Heart right ventricle (tissue), 16 donors: ENCODE measurements around the gene FUBP3. TPM values are rescaled to one million over a fixed set of nuclear protein-coding genes. Genes with fewer than 3 reads are reported as not detected.

Source experiments
- ATAC-seq, 8 donors: fragments of 200-7000 bp; cut with Tn5 transposase; one replicate each; pipeline ENCODE4 v1.9.1; 2020; ENCODE audit warnings: mild to moderate bottlenecking in 8 of 8, moderate library complexity in 8 of 8, moderate number of reproducible peaks in 1 of 8
- DNase-seq, 2 donors: peaks; one replicate each; pipeline ENCODE4 v3.0.0-alpha.2; 2020
- H3K27ac ChIP-seq, 10 donors: fragments of 200-600 bp; sonication (generic) in 2 of 10; one replicate each; pipeline versions ENCODE4 v1.5.0 to v1.8.0; 2020 to 2022; ENCODE audit warnings: mild to moderate bottlenecking in 3 of 10
- H3K27me3 ChIP-seq, 7 donors: fragments of 200-600 bp; one replicate each; pipeline ENCODE4 v1.8.0; 2021 to 2022; ENCODE audit warnings: mild to moderate bottlenecking in 2 of 7
- H3K36me3 ChIP-seq, 9 donors: fragments of 200-600 bp; sonication (generic) in 1 of 9; one replicate each; pipeline versions ENCODE4 v1.5.0 to v1.8.0; 2020 to 2022; ENCODE audit warnings: mild to moderate bottlenecking in 2 of 9
- H3K4me1 ChIP-seq, 9 donors: fragments of 200-600 bp; sonication (generic) in 1 of 9; one replicate each; pipeline versions ENCODE4 v1.5.0 to v1.8.0; 2020 to 2022; ENCODE audit warnings: mild to moderate bottlenecking in 4 of 9
- H3K4me3 ChIP-seq, 10 donors: fragments of 200-600 bp; sonication (generic) in 2 of 10; one replicate each; pipeline versions ENCODE4 v1.5.0 to v1.8.0; 2020 to 2022; ENCODE audit warnings: mild to moderate bottlenecking in 7 of 10, moderate library complexity in 2 of 10
- H3K9me3 ChIP-seq, 11 donors: fragments of 200-600 bp in 10 of 11; sonication (generic) in 2 of 11; one replicate each; pipeline versions ENCODE4 v1.5.0 to v1.8.0; 2013 to 2022; ENCODE audit warnings: mild to moderate bottlenecking in 2 of 11, control low read depth in 1 of 11, moderate library complexity in 1 of 11
- CTCF ChIP-seq, 9 donors: fragments of 200-600 bp; sonication (generic) in 2 of 9; IDR thresholded peaks; one replicate each; pipeline versions ENCODE4 v1.5.0 to v1.8.0; 2021 to 2022; ENCODE audit warnings: antibody characterized with exemption in 9 of 9, mild to moderate bottlenecking in 5 of 9, moderate library complexity in 1 of 9
- WGBS, 2 donors: extraction: QIAGEN DNeasy Blood & Tissue Kit; methylation state at CpG; one replicate each; pipeline ENCODE4 v1.1.7; 2013; ENCODE audit warnings: inconsistent platforms in 1 of 2; 5-methylcytosine and 5-hydroxymethylcytosine counted together
- intact Hi-C, 10 donors: fragments of 100-400 bp; cut with DNase I; formaldehyde crosslinking; loops; one replicate each; pipeline versions ENCODE4 v1.11.1 to v1.14.2; 2022
- polyA plus RNA-seq, 2 donors: library from polyadenylated mRNA; stranded (reverse); fragments of 200-250 nt; gene quantifications; one replicate each; pipeline ENCODE4 v1.2.3, GENCODE V29; 2013
- total RNA-seq, 10 donors: library from RNA; stranded (reverse); fragmentation: NEBNext Ultra II Directional in 3 of 10; extraction: Animal tissue kit (Norgen Biotek cat#: 25700) in 3 of 10; gene quantifications; one replicate each; pipeline versions ENCODE4 v1.2.1 to v1.2.4, GENCODE V29; 2021 to 2023
- donor health status: Arrhythmogenic right ventricular cardiomyopathy.
- donor health status: ischemic (EF 13 %, LVEDD 7.1; RV severe dilation, severe dysfunction).
- donor health status: healthy with polysubstance abuse.
- donor health status: DM: no; HTN: yes; CAD: no.
- donor health status: DM: no; HTN: no; CAD: no.
- donor health status: ischemic (EF 25% LVEDD 6.9; RV normal size, moderate dysfunction).
- donor health status: ischemic (EF 25% LVEDD 5.7; RV mildly dilated, moderate dysfunction).
- donor health status: healthy.
- donor health status: DM: yes; HTN: yes; CAD: no.
- donor health status: Ischemic cardiomyopathy.
- donor health status: ischemic (EF 35%, LVEDD 5.7; RV mildly dilated, moderate dysfunction).
- donor health status: nonischemic (EF 11% LVEDD 7.7; RV severe dilation, severe dysfunction).
- donor health status: DM: yes; HTN: yes; CAD: no.
- donor health status: PGD.
- donor health status: ischemic (EF 29% LVEDD 5.4; RV normal size, mild dysfunction).
- donor health status: nonischemic (EF 23%, LVEDD 6.1; RV moderate dilation, normal function).

The FUBP3 gene
- total and polyA plus RNA-seq, 12 donors, result 16.8 to 40.3 (median 26.9) TPM

DNA sequence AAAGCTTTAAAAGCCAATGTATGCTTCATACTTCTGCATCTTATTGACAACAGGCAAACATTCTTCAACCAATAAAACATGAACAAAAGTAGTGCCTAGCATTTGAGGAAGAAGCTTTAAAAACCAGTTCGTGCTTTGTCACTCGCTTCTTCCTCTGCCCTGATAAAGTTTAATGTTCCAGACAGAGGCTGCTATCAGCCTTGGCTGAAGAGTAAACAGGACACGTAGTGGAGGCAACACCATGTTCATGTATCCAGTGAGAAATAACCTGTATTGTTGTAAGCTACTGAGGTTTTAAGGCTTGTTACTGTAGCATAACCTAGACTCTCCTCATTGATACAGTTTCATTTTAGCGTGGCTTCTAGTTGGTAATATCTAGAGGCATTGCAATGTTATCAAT, 3.2 kb upstream of the FUBP3 start:
- no peak for DNase-seq
- Histone ChIP-seq H3K4me3 (no peak overlapping the region), H3K36me3 (peaks cover 0 to 6% (median 0%) of the 10 kb centered on the region in 9 donors), H3K9me3 (no peaks in the 10 kb centered on the region), H3K27ac (peak overlapping the region in 6 of 10 donors; percentile 9 to 54 (median 31)), H3K27me3 (no peaks in the 10 kb centered on the region), H3K4me1 (peaks cover 9 to 41% (median 23%) of the 10 kb centered on the region in 9 donors)
- intact Hi-C loops, result loop anchor here in 2 of 10 donors (5.0 to 10.0 kb wide), 3 partner anchors 39 to 111 kb away; no protein-coding TSS in a partner anchor
- 32 to 37% methylated on average over 4 of the region's 4 CpGs for WGBS, 2 donors
- TF ChIP-seq CTCF (IDR thresholded peaks at IDR 0.05), result no peak
- ATAC-seq, result no peak

DNA sequence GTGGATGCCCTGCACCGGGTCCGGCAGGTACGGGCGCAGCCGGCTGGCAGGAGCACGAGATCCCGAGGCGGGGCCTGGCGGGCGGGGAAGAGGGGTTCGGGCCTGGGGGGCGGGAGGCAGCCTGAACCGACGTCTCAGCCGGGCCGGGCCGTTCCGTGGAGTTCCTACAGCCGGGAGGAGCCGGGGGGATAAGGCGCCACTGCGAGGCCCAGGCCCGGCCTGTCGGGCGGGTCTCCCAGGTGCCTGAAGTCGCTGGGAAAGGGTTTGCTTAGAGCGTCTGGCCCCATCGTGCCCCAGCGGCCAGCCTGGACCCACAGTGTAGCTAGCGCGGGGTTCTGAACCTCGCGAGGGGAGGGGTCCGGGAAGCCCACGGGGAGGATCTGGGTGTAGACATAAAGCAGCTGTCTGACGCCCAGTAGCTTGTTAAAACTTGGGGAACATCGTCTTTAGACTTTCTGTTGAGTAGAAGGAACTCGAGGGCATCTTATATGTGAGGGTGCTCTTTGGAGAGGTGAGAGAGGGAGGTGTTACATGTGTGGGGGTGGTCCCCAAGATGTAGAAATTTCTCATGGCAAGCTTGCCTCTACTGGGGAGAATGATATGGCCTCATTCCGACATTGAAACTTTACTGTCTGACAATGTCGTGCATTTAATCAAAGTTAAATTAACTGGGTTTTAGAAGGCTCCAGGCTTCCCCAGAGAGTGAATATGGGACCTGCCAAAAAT, 524 bp downstream of the FUBP3 start:
- intact Hi-C loops, result loop anchor here in 2 of 10 donors (5.0 to 10.0 kb wide), 3 partner anchors 43 to 115 kb away; no protein-coding TSS in a partner anchor
- 2% methylated on average over 32 to 40 of the region's 40 CpGs for WGBS, 2 donors
- no peaks in the 10 kb centered on the region for H3K9me3 ChIP-seq
- ATAC-seq, result peak in 6 of 8 donors; percentile 2 to 29 (median 6)
- no peaks in the 10 kb centered on the region for H3K27me3 ChIP-seq
- H3K27ac ChIP-seq, result peak overlapping the region; percentile 86 to 97 (median 96)
- peaks cover 11 to 63% (median 45%) of the 10 kb centered on the region in 9 donors for H3K4me1 ChIP-seq
- no peak for TF ChIP-seq CTCF (IDR thresholded peaks at IDR 0.05)
- H3K36me3 ChIP-seq, result peaks cover 0 to 18% (median 0%) of the 10 kb centered on the region in 9 donors
- H3K4me3 ChIP-seq, result peak overlapping the region; percentile 73 to 100 (median 89)
- DNase-seq, result no peak

- no peaks in the 10 kb centered on the region for H3K9me3 ChIP-seq
- H3K4me3 ChIP-seq, result no peak overlapping the region
- H3K27ac ChIP-seq, result no peak overlapping the region
- peaks cover 0 to 27% (median 0%) of the 10 kb centered on the region in 9 donors for H3K36me3 ChIP-seq
- ATAC-seq (no peak), DNase-seq (no peak)
- TF ChIP-seq CTCF (IDR thresholded peaks at IDR 0.05), result no peak
- 82 to 84% methylated on average over 3 of the region's 3 CpGs for WGBS, 2 donors
- H3K27me3 ChIP-seq, result no peaks in the 10 kb centered on the region
- intact Hi-C loops, result no loop called here
- peaks cover 11 to 56% (median 45%) of the 10 kb centered on the region in 9 donors for H3K4me1 ChIP-seq
Observed at GRCh38 chr9:130581766-130582165, 2.4 kb downstream of the FUBP3 start.

- H3K36me3 ChIP-seq, result peaks cover 0 to 33% (median 0%) of the 10 kb centered on the region in 9 donors
- intact Hi-C loops, result no loop called here
- ATAC-seq, result no peak
- no peaks in the 10 kb centered on the region for H3K27me3 ChIP-seq
- TF ChIP-seq CTCF (IDR thresholded peaks at IDR 0.05), result no peak
- peaks cover 11 to 58% (median 44%) of the 10 kb centered on the region in 9 donors for H3K4me1 ChIP-seq
- H3K9me3 ChIP-seq, result no peaks in the 10 kb centered on the region
- H3K27ac ChIP-seq, result no peak overlapping the region
- no peak for DNase-seq
- WGBS, 2 donors, result 84 to 85% methylated on average over 4 of the region's 4 CpGs
- H3K4me3 ChIP-seq, result no peak overlapping the region
Observed at GRCh38 chr9:130583271-130583670, 3.9 kb downstream of the FUBP3 start.
